Prostate gland (tissue), 2 donors: ENCODE measurements around the gene UPK1A. TPM values are rescaled to one million over a fixed set of nuclear protein-coding genes. Genes with fewer than 3 reads are reported as not detected.

Experiments used
- DNase-seq: peaks from one replicate; pipeline ENCODE4 v3.0.0-alpha.2; 2019; ENCODE audit warnings: low spot score
- H3K27ac ChIP-seq, 2 donors: fragments of 200-600 bp; sonication (generic); 2 replicates each; pipeline ENCODE4 v1.5.1; 2017 to 2019
- H3K27me3 ChIP-seq: fragments of 200-600 bp; sonication (generic); replicated peaks from 2 replicates; pipeline ENCODE4 v1.5.1; 2019; ENCODE audit not compliant: insufficient read depth
- H3K36me3 ChIP-seq, 2 donors: fragments of 200-600 bp; sonication (generic); 1 replicate in 1 of 2; 2 replicates in 1 of 2; pipeline versions ENCODE4 v1.5.1 to v1.8.1; 2017 to 2019
- H3K4me1 ChIP-seq: fragments of 200-600 bp; sonication (generic); replicated peaks from 2 replicates; pipeline ENCODE4 v1.5.1; 2019
- H3K4me3 ChIP-seq, 2 donors: fragments of 200-600 bp; sonication (generic); 2 replicates each; pipeline ENCODE4 v1.5.1; 2017 to 2019
- H3K9me3 ChIP-seq: fragments of 200-600 bp; sonication (generic); 2 replicates; pipeline ENCODE4 v1.5.1; 2017
- POLR2A ChIP-seq: fragments of 450-650 bp; IDR thresholded peaks from one replicate; pipeline ENCODE4 v1.6.1; 2016; ENCODE audit warnings: antibody characterized with exemption, mild to moderate bottlenecking
- POLR2AphosphoS5 ChIP-seq: sonication (generic); formaldehyde crosslinking; IDR thresholded peaks from one replicate; pipeline ENCODE4 v1.6.1; 2017; ENCODE audit warnings: antibody characterized with exemption
- WGBS: methylation state at CpG from one replicate; pipeline ENCODE4 v1.1.5; 2018; 5-methylcytosine and 5-hydroxymethylcytosine counted together
- intact Hi-C: fragments of 100-400 bp; cut with DNase I; formaldehyde crosslinking; loops from one replicate; pipeline ENCODE4 v1.14.2; 2022
- total RNA-seq, 2 donors: library from RNA; depleted of rRNA; stranded (reverse); fragments of >200 nt; gene quantifications; one replicate each; pipeline ENCODE4 v1.1.0, GENCODE V29; 2016
- TF ChIP-seq, protein P1 (sequence below), 4 experiments: fragments of 200-600 bp in 2 of 4; fragments of 450-650 bp in 2 of 4; sonication (generic) in 2 of 4; IDR thresholded peaks; 1 replicate in 3 of 4; 2 replicates in 1 of 4; pipeline ENCODE4 v1.5.1; 2016 to 2019; ENCODE audit warnings: antibody characterized with exemption in 4 of 4, mild to moderate bottlenecking in 2 of 4, moderate library complexity in 2 of 4

Gene UPK1A
- total RNA-seq, 2 donors from 2014 or later: 3.8 to 5.5 TPM

DNA sequence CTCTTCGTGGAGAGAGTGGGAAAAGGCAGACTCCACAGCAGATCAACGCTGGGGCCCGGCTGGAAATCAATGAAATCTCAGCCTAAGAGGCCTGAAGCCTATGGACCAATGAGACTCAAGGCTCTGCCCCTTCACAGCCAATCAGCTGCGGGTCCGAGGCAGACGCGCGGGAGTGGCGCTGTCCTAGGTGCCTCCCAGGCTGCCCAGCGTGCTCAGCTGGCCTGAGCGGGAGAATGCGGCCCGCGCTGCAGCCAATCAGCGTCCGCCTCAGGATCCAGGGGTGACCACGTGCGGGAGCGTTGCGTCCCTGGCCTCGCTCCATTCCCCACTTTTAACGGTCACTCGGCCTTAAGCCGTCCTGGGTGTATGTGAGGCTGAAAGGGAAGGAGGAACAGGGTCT lies 37.9 kb downstream of the UPK1A start, which contains the start of gene ZBTB32:
Gene ZBTB32 (plus strand): TSS at position 341 of the 400 bp plus-strand sequence. CDS start 10,069 bp downstream, outside the sequence.
- no peaks in the 10 kb centered on the region for H3K36me3 ChIP-seq
- DNase-seq: no peak
- TF ChIP-seq, protein P1, sequence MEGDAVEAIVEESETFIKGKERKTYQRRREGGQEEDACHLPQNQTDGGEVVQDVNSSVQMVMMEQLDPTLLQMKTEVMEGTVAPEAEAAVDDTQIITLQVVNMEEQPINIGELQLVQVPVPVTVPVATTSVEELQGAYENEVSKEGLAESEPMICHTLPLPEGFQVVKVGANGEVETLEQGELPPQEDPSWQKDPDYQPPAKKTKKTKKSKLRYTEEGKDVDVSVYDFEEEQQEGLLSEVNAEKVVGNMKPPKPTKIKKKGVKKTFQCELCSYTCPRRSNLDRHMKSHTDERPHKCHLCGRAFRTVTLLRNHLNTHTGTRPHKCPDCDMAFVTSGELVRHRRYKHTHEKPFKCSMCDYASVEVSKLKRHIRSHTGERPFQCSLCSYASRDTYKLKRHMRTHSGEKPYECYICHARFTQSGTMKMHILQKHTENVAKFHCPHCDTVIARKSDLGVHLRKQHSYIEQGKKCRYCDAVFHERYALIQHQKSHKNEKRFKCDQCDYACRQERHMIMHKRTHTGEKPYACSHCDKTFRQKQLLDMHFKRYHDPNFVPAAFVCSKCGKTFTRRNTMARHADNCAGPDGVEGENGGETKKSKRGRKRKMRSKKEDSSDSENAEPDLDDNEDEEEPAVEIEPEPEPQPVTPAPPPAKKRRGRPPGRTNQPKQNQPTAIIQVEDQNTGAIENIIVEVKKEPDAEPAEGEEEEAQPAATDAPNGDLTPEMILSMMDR (IDR thresholded peaks at IDR 0.05): no peak
- TF ChIP-seq POLR2AphosphoS5 (no peak), POLR2A (no peak)
- intact Hi-C loops: no loop called here
- H3K27ac ChIP-seq: no peak within 1 kb of the TSS
- no peaks in the 10 kb centered on the region for H3K9me3 ChIP-seq
- no peaks in the 10 kb centered on the region for H3K27me3 ChIP-seq
- no peak within 1 kb of the TSS for H3K4me3 ChIP-seq
- no peaks in the 10 kb centered on the region for H3K4me1 ChIP-seq
- WGBS: 13% methylated on average over 24 of the region's 24 CpGs

DNA sequence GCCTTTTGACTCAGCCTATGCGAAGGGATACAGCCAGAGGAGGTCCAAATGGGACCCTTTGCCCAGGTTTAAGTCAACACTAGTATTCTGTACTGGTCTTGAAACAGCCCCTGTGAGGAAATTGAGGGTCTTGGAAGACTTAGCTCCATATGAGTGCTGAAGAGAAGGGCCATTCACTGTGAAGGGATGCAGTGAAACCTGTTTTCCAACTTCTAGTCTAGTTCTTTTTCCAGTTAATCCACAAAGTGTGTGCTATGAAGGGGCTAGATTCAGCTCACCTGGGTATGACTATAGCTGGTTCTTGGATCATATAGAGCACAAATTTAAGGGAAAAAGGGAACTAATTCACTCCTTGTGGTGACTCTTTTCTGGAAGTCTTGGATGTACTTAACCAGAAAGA lies 42.1 kb downstream of the UPK1A start:
- H3K27me3 ChIP-seq: no peaks in the 10 kb centered on the region
- no peaks in the 10 kb centered on the region for H3K4me1 ChIP-seq
- TF ChIP-seq POLR2A: no peak
- no peak for TF ChIP-seq POLR2AphosphoS5
- TF ChIP-seq, protein P1 (IDR thresholded peaks at IDR 0.05): no peak
- H3K4me3 ChIP-seq: no peak overlapping the region
- H3K36me3 ChIP-seq: no peaks in the 10 kb centered on the region
- no peak for DNase-seq
- WGBS: 100% methylated on average over 1 of the region's 1 CpG
- H3K27ac ChIP-seq: no peak overlapping the region
- H3K9me3 ChIP-seq: no peaks in the 10 kb centered on the region
- intact Hi-C loops: no loop called here

DNA sequence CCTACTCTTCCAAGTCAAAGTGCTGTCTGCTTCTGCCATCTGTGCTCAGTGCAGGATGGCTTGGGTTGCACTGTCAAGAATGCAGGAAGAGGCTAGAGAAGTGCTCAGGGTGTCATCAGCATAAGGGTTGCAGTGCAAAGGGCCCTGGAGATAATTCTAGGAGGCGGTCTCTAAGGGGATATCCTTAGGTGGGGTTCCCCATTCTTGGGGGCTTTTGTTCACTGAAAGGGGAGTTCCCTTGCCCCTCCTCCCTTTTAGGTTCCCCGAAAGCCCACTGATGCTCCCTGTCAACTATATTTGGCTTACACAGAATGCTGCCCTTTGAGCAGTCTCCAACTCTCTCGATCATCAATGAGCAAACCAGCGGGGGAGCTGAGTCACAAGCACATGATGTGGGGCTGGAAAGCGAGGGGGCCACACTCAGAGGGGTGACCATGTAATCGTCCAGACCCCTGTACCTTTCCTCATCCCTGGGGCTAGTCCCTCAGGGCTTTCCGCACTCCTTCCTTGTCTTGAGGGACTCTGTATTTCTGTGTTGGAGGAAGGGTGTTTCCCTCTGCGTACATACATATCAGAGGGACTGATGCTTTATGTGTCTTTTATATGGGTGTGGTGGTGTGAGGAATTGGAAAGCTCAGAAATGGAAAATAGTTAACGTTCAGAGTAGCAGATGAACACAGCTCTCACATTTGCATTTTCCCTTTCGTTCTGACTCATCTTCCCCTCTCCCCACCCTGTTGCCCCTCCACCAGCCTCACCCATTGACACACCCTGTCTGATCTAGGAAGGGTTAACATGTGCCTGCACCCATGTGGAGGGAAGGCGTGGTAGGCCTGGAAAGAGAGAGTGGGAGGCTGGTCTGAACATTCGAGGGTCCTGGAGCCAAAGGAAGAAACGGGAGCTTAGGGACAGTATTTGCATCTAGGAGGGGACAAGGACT lies 44.7 kb downstream of the UPK1A start:
- no peak for DNase-seq
- intact Hi-C loops: loop anchor here (10.0 kb wide), 1 partner anchor 356 kb away; the partner anchor contains the start of gene FFAR3
- H3K27ac ChIP-seq: no peak overlapping the region
- WGBS: 66% methylated on average over 13 of the region's 13 CpGs
- H3K9me3 ChIP-seq: no peaks in the 10 kb centered on the region
- no peak overlapping the region for H3K4me3 ChIP-seq
- no peaks in the 10 kb centered on the region for H3K27me3 ChIP-seq
- TF ChIP-seq, protein P1 (IDR thresholded peaks at IDR 0.05): no peak
- TF ChIP-seq POLR2A (no peak), POLR2AphosphoS5 (no peak)
- H3K4me1 ChIP-seq: peaks cover 5% of the 10 kb centered on the region
- no peaks in the 10 kb centered on the region for H3K36me3 ChIP-seq

DNA sequence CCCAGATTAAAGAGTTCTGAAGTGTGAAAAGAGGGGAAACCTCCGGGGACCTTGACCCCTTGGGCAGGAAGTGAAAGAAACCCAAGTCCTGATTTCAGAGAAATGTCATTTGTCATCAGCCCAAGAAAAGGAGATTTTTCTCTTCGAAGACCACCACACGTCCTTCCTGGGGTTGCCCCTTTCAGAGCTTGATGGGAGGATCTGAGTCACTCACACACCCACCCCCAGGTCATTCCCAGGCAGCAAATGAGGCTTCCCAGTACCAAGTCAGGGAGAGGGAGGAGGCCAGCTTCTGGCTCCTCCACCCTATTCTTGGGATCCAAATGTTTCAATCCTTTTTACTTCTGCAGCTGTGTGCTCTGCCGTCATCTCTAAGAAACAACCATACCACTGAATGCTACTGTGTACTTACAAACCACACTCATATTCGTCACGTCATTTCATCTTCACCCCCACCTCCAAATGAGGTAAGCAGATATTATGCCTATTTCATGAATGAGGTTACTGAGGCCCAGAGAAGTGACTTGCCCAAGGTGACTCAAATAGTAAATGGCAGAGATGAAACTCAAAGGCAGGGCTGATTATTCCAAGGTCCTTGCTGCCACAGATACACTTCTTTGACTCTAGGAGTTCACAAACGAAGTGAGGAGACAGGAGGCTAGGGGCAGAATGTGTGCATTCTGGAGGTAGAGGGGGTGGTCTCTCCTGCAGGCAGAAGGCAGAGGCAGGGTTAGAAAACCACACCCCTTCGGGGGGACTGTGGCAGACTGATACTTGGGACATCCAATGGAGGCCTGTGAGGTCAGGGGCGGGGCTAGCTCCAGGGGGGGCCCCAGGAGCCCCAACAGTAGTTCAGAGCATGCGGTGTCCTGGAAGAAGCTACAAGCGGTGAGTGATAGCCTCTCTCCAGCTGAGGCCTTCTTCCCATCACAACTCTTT lies 46.5 kb downstream of the UPK1A start:
- TF ChIP-seq POLR2AphosphoS5 (no peak), POLR2A (no peak)
- TF ChIP-seq, protein P1 (IDR thresholded peaks at IDR 0.05): no peak
- Histone ChIP-seq H3K27ac (no peak overlapping the region), H3K4me1 (peaks cover 6% of the 10 kb centered on the region), H3K36me3 (no peaks in the 10 kb centered on the region), H3K27me3 (no peaks in the 10 kb centered on the region), H3K9me3 (no peaks in the 10 kb centered on the region), H3K4me3 (no peak overlapping the region)
- intact Hi-C loops: loop anchor here (10.0 kb wide), 1 partner anchor 358 kb away; the partner anchor contains the start of gene FFAR3
- no peak for DNase-seq
- 82% methylated on average over 11 of the region's 11 CpGs for WGBS
